B cell (primary cell): ENCODE results near the gene CNBP.

Experiments
- EZH2 ChIP-seq: IDR thresholded peaks from 2 replicates; pipeline ENCODE4 v1.6.1; 2012; ENCODE audit warnings: borderline replicate concordance, low read depth, mild to moderate bottlenecking, moderate library complexity, low read length; ENCODE audit not compliant: insufficient read depth, poor library complexity, severe bottlenecking
- TF ChIP-seq, protein P1 (sequence below): fragments of 200-600 bp; IDR thresholded peaks from one replicate; pipeline ENCODE4 v1.8.0; 2022; ENCODE audit warnings: antibody characterized with exemption, mild to moderate bottlenecking

GRCh38 chr3:129164500-129164899 is 19.2 kb downstream of the CNBP start:
- TF ChIP-seq, protein P1, sequence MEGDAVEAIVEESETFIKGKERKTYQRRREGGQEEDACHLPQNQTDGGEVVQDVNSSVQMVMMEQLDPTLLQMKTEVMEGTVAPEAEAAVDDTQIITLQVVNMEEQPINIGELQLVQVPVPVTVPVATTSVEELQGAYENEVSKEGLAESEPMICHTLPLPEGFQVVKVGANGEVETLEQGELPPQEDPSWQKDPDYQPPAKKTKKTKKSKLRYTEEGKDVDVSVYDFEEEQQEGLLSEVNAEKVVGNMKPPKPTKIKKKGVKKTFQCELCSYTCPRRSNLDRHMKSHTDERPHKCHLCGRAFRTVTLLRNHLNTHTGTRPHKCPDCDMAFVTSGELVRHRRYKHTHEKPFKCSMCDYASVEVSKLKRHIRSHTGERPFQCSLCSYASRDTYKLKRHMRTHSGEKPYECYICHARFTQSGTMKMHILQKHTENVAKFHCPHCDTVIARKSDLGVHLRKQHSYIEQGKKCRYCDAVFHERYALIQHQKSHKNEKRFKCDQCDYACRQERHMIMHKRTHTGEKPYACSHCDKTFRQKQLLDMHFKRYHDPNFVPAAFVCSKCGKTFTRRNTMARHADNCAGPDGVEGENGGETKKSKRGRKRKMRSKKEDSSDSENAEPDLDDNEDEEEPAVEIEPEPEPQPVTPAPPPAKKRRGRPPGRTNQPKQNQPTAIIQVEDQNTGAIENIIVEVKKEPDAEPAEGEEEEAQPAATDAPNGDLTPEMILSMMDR: no peak
- TF ChIP-seq EZH2: no peak
